ENCODE data around the gene GNAI1.
"Not testable (repeated sequence)": the region's sequence is repeated elsewhere in the genome, so short reads cannot be mapped to it uniquely, and the experiment has no call there.

Gene GNAI1

GRCh38 chr7:80133361-80134114 lies 1.1 kb upstream of the GNAI1 start:
- no peak for DNase-seq

- DNase-seq: no peak
These were observed 506 bp upstream of the GNAI1 start for GRCh38 chr7:80134115-80134535.

GRCh38 chr7:80135309-80136104 lies 876 bp downstream of the GNAI1 start:
- DNase-seq: peak; percentile 50 to 65

- peak; percentile 27 to 48 for DNase-seq
These were observed 1.8 kb downstream of the GNAI1 start for GRCh38 chr7:80136261-80137055.

GRCh38 chr7:80137410-80137809 lies 2.8 kb downstream of the GNAI1 start:
- no peak for DNase-seq

GRCh38 chr7:80139236-80139635 lies 4.6 kb downstream of the GNAI1 start:
- peak in 1 of 2 experiments; percentile 49 for DNase-seq

GRCh38 chr7:80140388-80140787 lies 5.8 kb downstream of the GNAI1 start:
- no peak for DNase-seq

- DNase-seq: no peak
These were observed 6.7 kb downstream of the GNAI1 start for GRCh38 chr7:80141376-80141775.

- no peak for DNase-seq
These were observed 8.4 kb downstream of the GNAI1 start for GRCh38 chr7:80142853-80143580.

- DNase-seq: no peak
These were observed 11.3 kb downstream of the GNAI1 start for GRCh38 chr7:80145780-80146422.

- no peak for DNase-seq
These were observed 12.0 kb downstream of the GNAI1 start for GRCh38 chr7:80146545-80147182.

- DNase-seq: no peak
These were observed 13.1 kb downstream of the GNAI1 start for GRCh38 chr7:80147543-80148391.

GRCh38 chr7:80150611-80151273 lies 16.1 kb downstream of the GNAI1 start:
- DNase-seq: no peak

- no peak for DNase-seq
These were observed 16.6 kb downstream of the GNAI1 start for GRCh38 chr7:80151274-80151665.

- DNase-seq: no peak
These were observed 18.8 kb downstream of the GNAI1 start for GRCh38 chr7:80153446-80153845.

GRCh38 chr7:80154656-80155333 lies 20.2 kb downstream of the GNAI1 start:
- DNase-seq: peak in 1 of 2 experiments; percentile 21

GRCh38 chr7:80155374-80155773 lies 20.7 kb downstream of the GNAI1 start:
- no peak for DNase-seq

GRCh38 chr7:80157770-80158169 lies 23.1 kb downstream of the GNAI1 start:
- not testable (repeated sequence) for DNase-seq

GRCh38 chr7:80159802-80160201 lies 25.2 kb downstream of the GNAI1 start:
- no peak for DNase-seq
